NCI-H345 treated with DMSO at 0.1 percent for 48 hours (cell line): ENCODE measurements around the gene KIAA0753.
A peak's percentile ranks its signal among the peaks of the same experiment; 100 is the strongest.
"Not testable (repeated sequence)": the region's sequence is repeated elsewhere in the genome, so short reads cannot be mapped to it uniquely, and the experiment has no call there.

Source experiments
- DNase-seq: peaks from one replicate; lab custom pipeline; 2025; ENCODE audit not compliant: unreplicated experiment; lab: John Stamatoyannopoulos, UW

KIAA0753 gene

GRCh38 chr17:6573495-6573894 is 67.0 kb downstream of the KIAA0753 start:
- not testable (repeated sequence) for DNase-seq

- DNase-seq: no peak
These were observed 67.5 kb downstream of the KIAA0753 start for GRCh38 chr17:6572972-6573370.

- DNase-seq: no peak
These were observed 69.1 kb downstream of the KIAA0753 start for GRCh38 chr17:6571452-6571781.

- no peak for DNase-seq
These were observed 69.6 kb downstream of the KIAA0753 start for GRCh38 chr17:6570731-6571451.

GRCh38 chr17:6569370-6570285 is 70.9 kb downstream of the KIAA0753 start:
- no peak for DNase-seq

GRCh38 chr17:6568184-6568758 is 72.2 kb downstream of the KIAA0753 start:
- DNase-seq: no peak

GRCh38 chr17:6567528-6568183 is 72.9 kb downstream of the KIAA0753 start:
- no peak for DNase-seq

- DNase-seq: no peak
These were observed 79.1 kb downstream of the KIAA0753 start for GRCh38 chr17:6561446-6561845.

- no peak for DNase-seq
These were observed 80.0 kb downstream of the KIAA0753 start for GRCh38 chr17:6560496-6560895.

GRCh38 chr17:6559753-6560215 is 80.7 kb downstream of the KIAA0753 start:
- DNase-seq: no peak

GRCh38 chr17:6558932-6559752 is 81.4 kb downstream of the KIAA0753 start:
- DNase-seq: no peak

GRCh38 chr17:6558276-6558675 is 82.2 kb downstream of the KIAA0753 start:
- DNase-seq: no peak

- no peak for DNase-seq
These were observed 83.5 kb downstream of the KIAA0753 start for GRCh38 chr17:6557040-6557438.

GRCh38 chr17:6556121-6557039 is 84.1 kb downstream of the KIAA0753 start, which contains the start of gene PITPNM3:
Gene PITPNM3, minus strand, starts transcription at chr17:6556555. Its CDS starts 149 bp downstream, at chr17:6556406.
- DNase-seq: no peak

GRCh38 chr17:6555331-6556120 is 85.0 kb downstream of the KIAA0753 start:
- DNase-seq: no peak

- DNase-seq: no peak
These were observed 85.6 kb downstream of the KIAA0753 start for GRCh38 chr17:6554871-6555330.

GRCh38 chr17:6554342-6554741 is 86.2 kb downstream of the KIAA0753 start:
- DNase-seq: no peak

GRCh38 chr17:6551869-6552531 is 88.5 kb downstream of the KIAA0753 start:
- DNase-seq: peak; percentile 42
